GM06990 (cell line): ENCODE results near the gene C8B.

Experiments used
- DNase-seq: peaks from one replicate; pipeline ENCODE4 v3.0.0-alpha.2; 2011; ENCODE audit not compliant: insufficient read length; ENCODE audit errors: extremely low read depth
- H3K27me3 ChIP-seq: replicated peaks from 2 replicates; pipeline ENCODE4 v1.6.0; 2011; ENCODE audit warnings: low read length; ENCODE audit not compliant: control insufficient read depth, insufficient read depth
- H3K36me3 ChIP-seq: 2 replicates; pipeline ENCODE4 v1.5.1; 2011; ENCODE audit warnings: low read length; ENCODE audit not compliant: control insufficient read depth, insufficient read depth
- H3K4me3 ChIP-seq: replicated peaks from 2 replicates; pipeline ENCODE4 v1.5.1; 2011; ENCODE audit warnings: low read depth, mild to moderate bottlenecking, control low read depth, low read length
- CTCF ChIP-seq: IDR thresholded peaks from 2 replicates; pipeline ENCODE4 v1.5.1; 2011; ENCODE audit warnings: low read length, control low read depth, mild to moderate bottlenecking, inconsistent platforms; ENCODE audit not compliant: insufficient read depth, poor library complexity, severe bottlenecking

C8B gene

GRCh38 chr1:56978819-56979218, 13.0 kb upstream of the C8B start:
- Histone ChIP-seq H3K36me3 (no peaks in the 10 kb centered on the region), H3K4me3 (no peak overlapping the region), H3K27me3 (no peaks in the 10 kb centered on the region; the same call in 1 of the 2 replicates)
- no peak for TF ChIP-seq CTCF
- no peak for DNase-seq

- Histone ChIP-seq H3K4me3 (no peak overlapping the region), H3K27me3 (no peaks in the 10 kb centered on the region; the same call in 1 of the 2 replicates), H3K36me3 (no peaks in the 10 kb centered on the region)
- TF ChIP-seq CTCF, result no peak
- DNase-seq, result no peak
Measured at GRCh38 chr1:56977910-56978309, 12.1 kb upstream of the C8B start.

- no peak for DNase-seq
- Histone ChIP-seq H3K27me3 (no peaks in the 10 kb centered on the region; the same call in 1 of the 2 replicates), H3K36me3 (no peaks in the 10 kb centered on the region), H3K4me3 (no peak overlapping the region)
- TF ChIP-seq CTCF, result no peak
Measured at GRCh38 chr1:56975446-56975845, 9.6 kb upstream of the C8B start.

GRCh38 chr1:56973923-56974742, 8.3 kb upstream of the C8B start:
- no peak for TF ChIP-seq CTCF

GRCh38 chr1:56972976-56973375, 7.2 kb upstream of the C8B start:
- Histone ChIP-seq H3K27me3 (no peaks in the 10 kb centered on the region), H3K36me3 (no peaks in the 10 kb centered on the region), H3K4me3 (no peak overlapping the region)
- no peak for TF ChIP-seq CTCF
- no peak for DNase-seq

More at GRCh38 chr1:56973923-56974742, 8.3 kb upstream of the C8B start:
- Histone ChIP-seq H3K36me3 (no peaks in the 10 kb centered on the region), H3K27me3 (no peaks in the 10 kb centered on the region), H3K4me3 (no peak overlapping the region)
- DNase-seq, result no peak
